B cell (primary cell): ENCODE measurements around the gene MYBPC3. TPM values are rescaled to one million over a fixed set of nuclear protein-coding genes. Genes with fewer than 3 reads are reported as not detected.
A peak's percentile ranks its signal among the peaks of the same experiment; 100 is the strongest.

ENCODE experiments used
- ATAC-seq: fragments of 200-7000 bp; cut with Tn5 transposase; one replicate; pipeline ENCODE4 v1.10.0; 2021; ENCODE audit warnings: low read depth, mild to moderate bottlenecking, moderate number of reproducible peaks, moderate library complexity
- CTCF ChIA-PET: fragments of 350-600 bp; sonication (Branson Sonifier 250); formaldehyde crosslinking; loops from one replicate; lab custom pipeline; 2021; ENCODE audit warnings: antibody characterized with exemption, inconsistent platforms; lab: Charles Lee
- POLR2A ChIA-PET: fragments of 350-600 bp; sonication (Branson Sonifier 250); formaldehyde crosslinking; loops from one replicate; lab custom pipeline; 2021; ENCODE audit warnings: antibody characterized with exemption; lab: Charles Lee
- DNase-seq: peaks from one replicate; pipeline ENCODE4 v3.0.0; 2013
- H2AFZ ChIP-seq: 2 replicates; pipeline ENCODE4 v1.6.1; 2012; ENCODE audit warnings: mild to moderate bottlenecking, low read depth, low read length; ENCODE audit not compliant: insufficient read depth, poor library complexity, severe bottlenecking
- H3K27ac ChIP-seq, 2 donors: 1 replicate in 1 of 2; 2 replicates in 1 of 2; pipeline ENCODE4 v1.5.1; 2012 to 2013; ENCODE audit warnings: low read length in 2 of 2, mild to moderate bottlenecking in 2 of 2, moderate library complexity in 1 of 2
- H3K27me3 ChIP-seq, 4 experiments: fragments of 200-600 bp in 1 of 4; sonication (generic) in 1 of 4; replicated peaks in 1 of 4; 1 replicate in 2 of 4; 2 replicates in 2 of 4; pipeline versions ENCODE4 v1.6.1 to v1.7.0; 2013 to 2016; ENCODE audit warnings: low read length in 3 of 4, mild to moderate bottlenecking in 2 of 4, mixed read lengths in 1 of 4, moderate library complexity in 1 of 4; ENCODE audit not compliant: insufficient read depth in 4 of 4, control insufficient read depth in 3 of 4; ENCODE audit errors: control extremely low read depth in 1 of 4
- H3K36me3 ChIP-seq, 2 experiments: replicated peaks in 1 of 2; 1 replicate in 1 of 2; 2 replicates in 1 of 2; pipeline versions ENCODE4 v1.6.1 to v1.7.1; 2013; ENCODE audit warnings: low read length in 1 of 2; ENCODE audit not compliant: insufficient read depth in 2 of 2, control insufficient read depth in 1 of 2; ENCODE audit errors: control extremely low read depth in 1 of 2, extremely low read depth in 1 of 2
- H3K4me1 ChIP-seq, 2 donors: fragments of 200-600 bp in 1 of 2; sonication (generic) in 1 of 2; 1 replicate in 1 of 2; 2 replicates in 1 of 2; pipeline versions ENCODE4 v1.5.1 to v1.6.1; 2013 to 2017; ENCODE audit warnings: low read length in 2 of 2; ENCODE audit not compliant: control insufficient read depth in 2 of 2, insufficient read depth in 2 of 2
- H3K4me2 ChIP-seq: replicated peaks from 2 replicates; pipeline ENCODE3; 2012; ENCODE audit warnings: mild to moderate bottlenecking, low read depth, low read length; ENCODE audit not compliant: poor library complexity, severe bottlenecking
- H3K4me3 ChIP-seq, 5 experiments: fragments of 200-600 bp in 1 of 5; sonication (generic) in 1 of 5; 1 replicate in 3 of 5; 2 replicates in 2 of 5; pipeline versions ENCODE4 v1.5.1 to v1.7.0; 2011 to 2016; ENCODE audit warnings: low read length in 4 of 5, mild to moderate bottlenecking in 4 of 5, low read depth in 2 of 5, control low read depth in 1 of 5, moderate library complexity in 1 of 5; ENCODE audit not compliant: insufficient read depth in 1 of 5; ENCODE audit errors: control extremely low read depth in 1 of 5, extremely low read depth in 1 of 5
- H3K79me2 ChIP-seq: fragments of 200-600 bp; sonication (generic); one replicate; pipeline ENCODE4 v1.6.0; 2016; ENCODE audit warnings: low read length; ENCODE audit not compliant: control insufficient read depth, insufficient read depth
- H3K9ac ChIP-seq: fragments of 200-600 bp; sonication (generic); 2 replicates; pipeline ENCODE4 v1.6.1; 2017; ENCODE audit warnings: mild to moderate bottlenecking, low read length, moderate library complexity
- H3K9me3 ChIP-seq, 3 donors: one replicate each; pipeline versions ENCODE4 v1.6.1 to v1.7.1; 2013; ENCODE audit warnings: low read length in 2 of 3; ENCODE audit not compliant: control insufficient read depth in 2 of 3, insufficient read depth in 1 of 3; ENCODE audit errors: control extremely low read depth in 1 of 3
- H4K20me1 ChIP-seq: 2 replicates; pipeline ENCODE4 v1.6.0; 2012; ENCODE audit warnings: mild to moderate bottlenecking, low read length; ENCODE audit not compliant: insufficient read depth, control insufficient read depth, poor library complexity, severe bottlenecking
- H3K27ac Mint-ChIP-seq: one replicate; pipeline ENCODE4 v1.8.0; 2021; ENCODE audit warnings: mixed read lengths
- H3K27me3 Mint-ChIP-seq: one replicate; pipeline ENCODE4 v1.8.0; 2021; ENCODE audit warnings: mixed read lengths
- H3K4me1 Mint-ChIP-seq: one replicate; pipeline ENCODE4 v1.8.0; 2021; ENCODE audit warnings: mixed read lengths
- H3K4me3 Mint-ChIP-seq: one replicate; pipeline ENCODE4 v1.8.0; 2021; ENCODE audit warnings: mixed read lengths
- H3K9me3 Mint-ChIP-seq: one replicate; pipeline ENCODE4 v1.8.0; 2022; ENCODE audit warnings: mixed read lengths; ENCODE audit not compliant: insufficient read depth
- CTCF ChIP-seq: fragments of 200-600 bp; IDR thresholded peaks from one replicate; pipeline ENCODE4 v1.8.0; 2022; ENCODE audit warnings: antibody characterized with exemption, mild to moderate bottlenecking
- EZH2 ChIP-seq: IDR thresholded peaks from 2 replicates; pipeline ENCODE4 v1.6.1; 2012; ENCODE audit warnings: borderline replicate concordance, low read depth, mild to moderate bottlenecking, moderate library complexity, low read length; ENCODE audit not compliant: insufficient read depth, poor library complexity, severe bottlenecking
- WGBS: methylation state at CpG from one replicate; pipeline ENCODE4 v1.1.5; 2013; ENCODE audit warnings: missing lambda C conversion rate; ENCODE audit not compliant: insufficient coverage; 5-methylcytosine and 5-hydroxymethylcytosine counted together
- intact Hi-C: fragments of 100-400 bp; cut with micrococcal nuclease; formaldehyde crosslinking; loops from one replicate; pipeline ENCODE4 v1.10.0; 2022
- polyA plus RNA-seq: library from polyadenylated mRNA; depleted of rRNA; stranded (reverse); fragments of >200 nt; gene quantifications from 2 replicates; pipeline ENCODE4 v1.2.3, GENCODE V29; 2012
- total RNA-seq, 2 donors: library from RNA; stranded (reverse); fragments of 120-200 nt in 1 of 2; gene quantifications; 1 replicate in 1 of 2; 2 replicates in 1 of 2; pipeline versions ENCODE4 v1.2.3 to v1.2.4, GENCODE V29; 2013 to 2022

Gene MYBPC3
- total and polyA plus RNA-seq, 2 donors (not counting 1 experiment from before 2014, with no cell fraction given) = 0.67 to 1.4 TPM

- WGBS = 72% methylated on average over 26 of the region's 29 CpGs
- Histone ChIP-seq H3K4me2 (peak overlapping the region; percentile 29), H3K4me3 (no peak overlapping the region), H3K79me2 (no peaks in the 10 kb centered on the region), H3K9me3 (no peaks in the 10 kb centered on the region), H3K9ac (no peak overlapping the region), H3K27ac (peak overlapping the region; percentile 18 to 29), H4K20me1 (no peaks in the 10 kb centered on the region), H3K27me3 (no peaks in the 10 kb centered on the region), H3K36me3 (peaks cover 0 to 55% of the 10 kb centered on the region in 2 experiments), H2AFZ (no peak overlapping the region), H3K4me1 (peaks cover 0 to 16% of the 10 kb centered on the region in 2 donors)
- H3K27ac Mint-ChIP-seq = peak overlapping the region; percentile 81
- no peaks in the 10 kb centered on the region for H3K27me3 Mint-ChIP-seq
- POLR2A ChIA-PET = interaction anchor here (0.6 kb wide), 1 partner anchor 13 kb away, joined by 7 read pairs; no protein-coding TSS in a partner anchor
- ATAC-seq (peak; percentile 79), DNase-seq (peak; percentile 60)
- H3K4me1 Mint-ChIP-seq = peaks cover 14% of the 10 kb centered on the region
- no peaks in the 10 kb centered on the region for H3K9me3 Mint-ChIP-seq
- intact Hi-C loops = loop anchor here (1.0 to 10.0 kb wide), 3 partner anchors 46 to 98 kb away; partner anchors contain the start of genes PSMC3, SLC39A13 and SPI1
- H3K4me3 Mint-ChIP-seq = peak overlapping the region; percentile 57
- CTCF ChIA-PET = interaction anchor here (0.9 to 2.5 kb wide), 3 partner anchors 33 to 83 kb away, joined by 3 to 25 read pairs (median 11); no protein-coding TSS in a partner anchor
- no peak for TF ChIP-seq EZH2
- no peak for TF ChIP-seq CTCF
Observed at GRCh38 chr11:47328449-47329390, 23.8 kb downstream of the MYBPC3 start.
